PC-3 (cell line): ENCODE data around the gene SPAG6. TPM values are rescaled to one million over a fixed set of nuclear protein-coding genes. Genes with fewer than 3 reads are reported as not detected.

ENCODE experiments used
- ATAC-seq: fragments of 200-7000 bp; cut with Tn5 transposase; 2 replicates; pipeline ENCODE4 v1.9.1; 2020; ENCODE audit warnings: mild to moderate bottlenecking, moderate library complexity
- BruUV-seq: library from RNA; stranded (reverse); fragments of 400-500 nt; replicated peaks from 2 replicates; lab custom pipeline; 2021; lab: Mats Ljungman, UMichigan
- CTCF ChIA-PET: fragments of 300-600 bp; sonication (Branson Sonifier 250); formaldehyde crosslinking; loops from one replicate; lab custom pipeline; 2022; ENCODE audit warnings: antibody characterized with exemption; lab: Charles Lee
- POLR2A ChIA-PET: fragments of 300-600 bp; sonication (Branson Sonifier 250); formaldehyde crosslinking; loops from one replicate; lab custom pipeline; 2022; ENCODE audit warnings: antibody characterized with exemption; ENCODE audit not compliant: unreplicated experiment; lab: Charles Lee
- DNase-seq: peaks from one replicate; pipeline ENCODE4 v3.0.0-alpha.2; 2015
- H2AFZ ChIP-seq: fragments of 300-600 bp; sonication (generic); 2 replicates; pipeline ENCODE4 v1.6.0; 2016; ENCODE audit warnings: antibody characterized with exemption, low read length
- H3F3A ChIP-seq: fragments of 300-600 bp; sonication (generic); one replicate; pipeline ENCODE4 v1.6.0; 2017; ENCODE audit warnings: antibody characterized with exemption, low read length, control low read depth, mild to moderate bottlenecking; ENCODE audit not compliant: unreplicated experiment
- H3K27ac ChIP-seq: fragments of 300-600 bp; sonication (generic); 2 replicates; pipeline ENCODE4 v1.5.1; 2016; ENCODE audit warnings: mild to moderate bottlenecking, low read length
- H3K27me3 ChIP-seq: fragments of 300-600 bp; sonication (generic); 2 replicates; pipeline ENCODE4 v1.6.1; 2016; ENCODE audit warnings: low read length, mixed read lengths
- H3K36me3 ChIP-seq: fragments of 300-600 bp; sonication (generic); 2 replicates; pipeline ENCODE4 v1.6.1; 2016; ENCODE audit warnings: low read depth, mixed run types, low read length, mixed read lengths
- H3K4me1 ChIP-seq: fragments of 300-600 bp; sonication (generic); 2 replicates; pipeline ENCODE4 v1.5.1; 2016; ENCODE audit warnings: low read length; ENCODE audit not compliant: insufficient read depth
- H3K4me2 ChIP-seq: fragments of 300-600 bp; sonication (generic); 2 replicates; pipeline ENCODE4 v1.6.0; 2016; ENCODE audit warnings: low read length
- H3K4me3 ChIP-seq: fragments of 300-600 bp; sonication (generic); 2 replicates; pipeline ENCODE4 v1.5.1; 2016; ENCODE audit warnings: mild to moderate bottlenecking, low read length, mixed read lengths
- H3K79me2 ChIP-seq: fragments of 300-600 bp; sonication (generic); 2 replicates; pipeline ENCODE4 v1.6.1; 2017; ENCODE audit warnings: low read length, mixed read lengths
- H3K9ac ChIP-seq: fragments of 300-600 bp; sonication (generic); 2 replicates; pipeline ENCODE4 v1.6.0; 2016; ENCODE audit warnings: mild to moderate bottlenecking, low read length
- H3K9me2 ChIP-seq: fragments of 300-600 bp; sonication (generic); replicated peaks from 2 replicates; pipeline ENCODE4 v1.6.1; 2016; ENCODE audit warnings: mixed run types, low read length, mixed read lengths
- H3K9me3 ChIP-seq: fragments of 300-600 bp; sonication (generic); 2 replicates; pipeline ENCODE4 v1.6.1; 2016; ENCODE audit warnings: low read length, mixed read lengths
- H4K20me1 ChIP-seq: fragments of 300-600 bp; sonication (generic); 2 replicates; pipeline ENCODE4 v1.6.1; 2016; ENCODE audit warnings: low read length, mixed read lengths
- EZH2 ChIP-seq: fragments of 300-600 bp; sonication (generic); IDR thresholded peaks from one replicate; pipeline ENCODE4 v1.6.1; 2017; ENCODE audit warnings: antibody characterized with exemption, mild to moderate bottlenecking, low read length; ENCODE audit not compliant: unreplicated experiment
- EZH2phosphoT487 ChIP-seq: fragments of 300-600 bp; sonication (generic); IDR thresholded peaks from 2 replicates; pipeline ENCODE4 v1.6.1; 2018; ENCODE audit warnings: mild to moderate bottlenecking, antibody characterized with exemption, low read length, borderline replicate concordance
- intact Hi-C: fragments of 100-400 bp; cut with micrococcal nuclease; formaldehyde crosslinking; loops from 2 replicates; pipeline ENCODE4 v1.9.0; 2023
- total RNA-seq: library from RNA; depleted of rRNA; stranded (reverse); fragments of >200 nt; gene quantifications from 2 replicates; pipeline ENCODE4 v1.2.3, GENCODE V29; 2014
- TF ChIP-seq, protein P1 (sequence below): fragments of 300-600 bp; sonication (generic); conservative IDR thresholded peaks from 2 replicates; pipeline ENCODE4 v1.5.1; 2017; ENCODE audit warnings: antibody characterized with exemption, low read depth, mild to moderate bottlenecking, low read length

Gene SPAG6
- total RNA-seq, 1 experiment from 2014 or later, result 0.04 TPM

GRCh38 chr10:22438711-22439110 is 93.4 kb downstream of the SPAG6 start:
- peaks cover 42% of the 10 kb centered on the region for H3K4me1 ChIP-seq
- H3K36me3 ChIP-seq, result no peaks in the 10 kb centered on the region
- peak overlapping the region; percentile 93 for H3K4me3 ChIP-seq
- no peaks in the 10 kb centered on the region for H3K27me3 ChIP-seq
- DNase-seq (no peak), ATAC-seq (no peak)
- peaks cover 12% of the 10 kb centered on the region for H3F3A ChIP-seq
- H2AFZ ChIP-seq, result no peak overlapping the region
- peak overlapping the region; percentile 95 for H3K27ac ChIP-seq
- intact Hi-C loops, result loop anchor here (5.0 kb wide), 2 partner anchors 114 to 274 kb away; partner anchors contain the start of gene PIP4K2A
- no peaks in the 10 kb centered on the region for H4K20me1 ChIP-seq
- peak overlapping the region; percentile 98 for H3K4me2 ChIP-seq
- TF ChIP-seq EZH2 (no peak), EZH2phosphoT487 (no peak)
- TF ChIP-seq, protein P1, sequence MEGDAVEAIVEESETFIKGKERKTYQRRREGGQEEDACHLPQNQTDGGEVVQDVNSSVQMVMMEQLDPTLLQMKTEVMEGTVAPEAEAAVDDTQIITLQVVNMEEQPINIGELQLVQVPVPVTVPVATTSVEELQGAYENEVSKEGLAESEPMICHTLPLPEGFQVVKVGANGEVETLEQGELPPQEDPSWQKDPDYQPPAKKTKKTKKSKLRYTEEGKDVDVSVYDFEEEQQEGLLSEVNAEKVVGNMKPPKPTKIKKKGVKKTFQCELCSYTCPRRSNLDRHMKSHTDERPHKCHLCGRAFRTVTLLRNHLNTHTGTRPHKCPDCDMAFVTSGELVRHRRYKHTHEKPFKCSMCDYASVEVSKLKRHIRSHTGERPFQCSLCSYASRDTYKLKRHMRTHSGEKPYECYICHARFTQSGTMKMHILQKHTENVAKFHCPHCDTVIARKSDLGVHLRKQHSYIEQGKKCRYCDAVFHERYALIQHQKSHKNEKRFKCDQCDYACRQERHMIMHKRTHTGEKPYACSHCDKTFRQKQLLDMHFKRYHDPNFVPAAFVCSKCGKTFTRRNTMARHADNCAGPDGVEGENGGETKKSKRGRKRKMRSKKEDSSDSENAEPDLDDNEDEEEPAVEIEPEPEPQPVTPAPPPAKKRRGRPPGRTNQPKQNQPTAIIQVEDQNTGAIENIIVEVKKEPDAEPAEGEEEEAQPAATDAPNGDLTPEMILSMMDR, result no peak
- CTCF ChIA-PET, result no interaction called here
- peaks cover 41% of the 10 kb centered on the region for H3K79me2 ChIP-seq
- POLR2A ChIA-PET, result interaction anchor here (0.9 kb wide), 1 partner anchor 12 kb away, joined by 4 read pairs; no protein-coding TSS in a partner anchor
- no peaks in the 10 kb centered on the region for H3K9me2 ChIP-seq
- peak overlapping the region; percentile 100 for H3K9ac ChIP-seq
- H3K9me3 ChIP-seq, result no peaks in the 10 kb centered on the region
- BruUV-seq, result no TSS peak

GRCh38 chr10:22442063-22442462 is 96.8 kb downstream of the SPAG6 start:
- H3F3A ChIP-seq, result no peaks in the 10 kb centered on the region
- CTCF ChIA-PET, result no interaction called here
- no TSS peak for BruUV-seq

DNA sequence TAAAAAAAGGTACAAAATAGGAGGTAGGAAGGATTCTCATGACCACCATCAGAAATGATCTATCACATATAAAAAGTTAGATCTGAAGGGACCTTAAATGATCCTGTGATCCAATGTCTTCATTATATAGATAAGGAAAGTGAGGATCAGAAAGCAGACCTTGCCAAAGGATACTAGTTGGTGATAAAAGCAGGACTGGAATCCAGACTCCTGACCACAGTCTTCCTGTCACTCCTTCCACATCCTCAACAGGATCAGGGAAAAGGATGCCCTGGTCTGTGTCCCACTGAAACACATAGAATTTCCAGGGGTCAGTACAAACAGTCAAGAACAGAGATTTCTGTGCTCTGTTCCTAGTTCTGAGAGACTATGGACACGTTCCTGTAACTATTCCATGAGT is 97.2 kb downstream of the SPAG6 start:
- H4K20me1 ChIP-seq, result no peaks in the 10 kb centered on the region
- TF ChIP-seq EZH2 (no peak), EZH2phosphoT487 (no peak)
- TF ChIP-seq, protein P1, result no peak
- CTCF ChIA-PET, result no interaction called here
- H2AFZ ChIP-seq, result no peak overlapping the region
- DNase-seq (no peak), ATAC-seq (no peak)
- H3K27me3 ChIP-seq, result no peaks in the 10 kb centered on the region
- peaks cover 12% of the 10 kb centered on the region for H3K4me1 ChIP-seq
- H3K9me3 ChIP-seq, result no peaks in the 10 kb centered on the region
- no peaks in the 10 kb centered on the region for H3K36me3 ChIP-seq
- POLR2A ChIA-PET, result no interaction called here
- H3K4me3 ChIP-seq, result no peak overlapping the region
- H3K79me2 ChIP-seq, result peaks cover 19% of the 10 kb centered on the region
- H3K27ac ChIP-seq, result no peak overlapping the region
- no peaks in the 10 kb centered on the region for H3F3A ChIP-seq
- no peaks in the 10 kb centered on the region for H3K9me2 ChIP-seq
- no TSS peak for BruUV-seq
- no peak overlapping the region for H3K4me2 ChIP-seq
- H3K9ac ChIP-seq, result no peak overlapping the region
- intact Hi-C loops, result no loop called here

More at GRCh38 chr10:22442063-22442462, 96.8 kb downstream of the SPAG6 start:
- no peaks in the 10 kb centered on the region for H4K20me1 ChIP-seq
- POLR2A ChIA-PET, result no interaction called here
- no peaks in the 10 kb centered on the region for H3K36me3 ChIP-seq
- H2AFZ ChIP-seq, result no peak overlapping the region
- H3K4me3 ChIP-seq, result no peak overlapping the region
- TF ChIP-seq EZH2phosphoT487 (no peak), EZH2 (no peak)
- TF ChIP-seq, protein P1, result no peak
- ATAC-seq, result no peak
- H3K9ac ChIP-seq, result no peak overlapping the region
- no peaks in the 10 kb centered on the region for H3K9me2 ChIP-seq
- intact Hi-C loops, result no loop called here
- H3K9me3 ChIP-seq, result no peaks in the 10 kb centered on the region
- peaks cover 23% of the 10 kb centered on the region for H3K79me2 ChIP-seq
- peaks cover 12% of the 10 kb centered on the region for H3K4me1 ChIP-seq
- DNase-seq, result no peak
- no peak overlapping the region for H3K27ac ChIP-seq
- no peaks in the 10 kb centered on the region for H3K27me3 ChIP-seq
- no peak overlapping the region for H3K4me2 ChIP-seq
